ENCODE measurements around the gene TBCD.

DNA sequence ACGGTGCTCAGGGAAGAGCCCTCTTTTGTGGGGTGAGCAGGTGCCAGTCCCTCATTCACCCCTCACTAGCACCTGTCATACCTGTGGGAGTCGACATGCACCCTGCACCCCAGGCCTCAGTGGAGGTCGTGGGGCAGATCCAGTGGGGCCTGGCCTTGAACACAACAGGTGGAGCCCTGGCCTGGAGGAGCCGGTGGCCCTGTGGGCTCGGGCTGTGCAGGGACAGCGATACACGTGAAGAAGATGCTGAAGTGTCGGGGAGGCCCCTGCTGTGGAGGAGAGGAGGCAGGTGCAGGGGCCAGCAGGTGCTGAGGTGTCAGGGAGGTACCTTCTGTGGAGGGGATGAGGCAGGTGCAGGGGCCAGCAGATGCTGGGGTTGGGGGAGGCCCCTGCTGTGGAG is 56.1 kb downstream of the TBCD start:
- TF ChIP-seq, protein P1, sequence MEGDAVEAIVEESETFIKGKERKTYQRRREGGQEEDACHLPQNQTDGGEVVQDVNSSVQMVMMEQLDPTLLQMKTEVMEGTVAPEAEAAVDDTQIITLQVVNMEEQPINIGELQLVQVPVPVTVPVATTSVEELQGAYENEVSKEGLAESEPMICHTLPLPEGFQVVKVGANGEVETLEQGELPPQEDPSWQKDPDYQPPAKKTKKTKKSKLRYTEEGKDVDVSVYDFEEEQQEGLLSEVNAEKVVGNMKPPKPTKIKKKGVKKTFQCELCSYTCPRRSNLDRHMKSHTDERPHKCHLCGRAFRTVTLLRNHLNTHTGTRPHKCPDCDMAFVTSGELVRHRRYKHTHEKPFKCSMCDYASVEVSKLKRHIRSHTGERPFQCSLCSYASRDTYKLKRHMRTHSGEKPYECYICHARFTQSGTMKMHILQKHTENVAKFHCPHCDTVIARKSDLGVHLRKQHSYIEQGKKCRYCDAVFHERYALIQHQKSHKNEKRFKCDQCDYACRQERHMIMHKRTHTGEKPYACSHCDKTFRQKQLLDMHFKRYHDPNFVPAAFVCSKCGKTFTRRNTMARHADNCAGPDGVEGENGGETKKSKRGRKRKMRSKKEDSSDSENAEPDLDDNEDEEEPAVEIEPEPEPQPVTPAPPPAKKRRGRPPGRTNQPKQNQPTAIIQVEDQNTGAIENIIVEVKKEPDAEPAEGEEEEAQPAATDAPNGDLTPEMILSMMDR (conservative IDR thresholded peaks at IDR 0.05; ENCODE audit: low read length): no peak
- TF ChIP-seq EZH2phosphoT487 (IDR thresholded peaks at IDR 0.05; ENCODE audit: borderline replicate concordance, low read depth, low read length): no peak

Data from OCI-LY7 (cell line).